Measurements from ENCODE around the gene EEF1AKMT2. TPM values are rescaled to one million over a fixed set of nuclear protein-coding genes. Genes with fewer than 3 reads are reported as not detected.

The EEF1AKMT2 gene
- total RNA-seq, 1 donor from 2014 or later, result 17.0 TPM

DNA sequence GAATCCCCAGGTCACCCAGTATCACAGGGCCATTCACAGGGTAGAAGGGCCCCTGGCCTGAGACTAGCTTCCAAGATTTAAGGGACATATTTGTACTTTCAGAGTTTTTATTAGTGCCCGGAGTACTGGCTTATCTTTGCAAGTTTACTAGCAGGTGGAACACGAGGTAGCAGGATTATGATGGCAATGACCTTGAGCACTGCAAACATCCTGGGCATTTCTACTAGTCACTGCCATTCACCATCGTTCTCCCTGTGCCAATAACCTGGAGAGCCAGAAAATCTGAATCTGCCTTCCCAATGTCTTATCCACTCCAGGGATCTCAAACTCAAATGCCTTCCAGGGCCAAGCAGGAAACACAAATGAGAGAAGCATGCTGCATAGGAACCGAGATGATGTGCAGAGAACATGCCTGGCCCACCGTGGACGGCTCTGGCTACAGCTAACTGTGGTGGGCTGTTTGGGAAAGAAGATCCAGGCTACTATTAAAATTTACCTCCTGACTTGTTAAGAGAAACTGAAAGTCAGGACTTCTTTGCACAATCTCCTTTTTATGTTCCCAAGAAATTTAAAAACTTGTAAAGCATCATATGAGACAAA lies 64.2 kb downstream of the EEF1AKMT2 start:
- no peak for DNase-seq (ENCODE audit: low read depth)
- TF ChIP-seq, protein P1, sequence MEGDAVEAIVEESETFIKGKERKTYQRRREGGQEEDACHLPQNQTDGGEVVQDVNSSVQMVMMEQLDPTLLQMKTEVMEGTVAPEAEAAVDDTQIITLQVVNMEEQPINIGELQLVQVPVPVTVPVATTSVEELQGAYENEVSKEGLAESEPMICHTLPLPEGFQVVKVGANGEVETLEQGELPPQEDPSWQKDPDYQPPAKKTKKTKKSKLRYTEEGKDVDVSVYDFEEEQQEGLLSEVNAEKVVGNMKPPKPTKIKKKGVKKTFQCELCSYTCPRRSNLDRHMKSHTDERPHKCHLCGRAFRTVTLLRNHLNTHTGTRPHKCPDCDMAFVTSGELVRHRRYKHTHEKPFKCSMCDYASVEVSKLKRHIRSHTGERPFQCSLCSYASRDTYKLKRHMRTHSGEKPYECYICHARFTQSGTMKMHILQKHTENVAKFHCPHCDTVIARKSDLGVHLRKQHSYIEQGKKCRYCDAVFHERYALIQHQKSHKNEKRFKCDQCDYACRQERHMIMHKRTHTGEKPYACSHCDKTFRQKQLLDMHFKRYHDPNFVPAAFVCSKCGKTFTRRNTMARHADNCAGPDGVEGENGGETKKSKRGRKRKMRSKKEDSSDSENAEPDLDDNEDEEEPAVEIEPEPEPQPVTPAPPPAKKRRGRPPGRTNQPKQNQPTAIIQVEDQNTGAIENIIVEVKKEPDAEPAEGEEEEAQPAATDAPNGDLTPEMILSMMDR (conservative IDR thresholded peaks at IDR 0.05; ENCODE audit: low read depth, low read length), result no peak
- H3K4me3 ChIP-seq (ENCODE audit: low read depth, low read length), result no peak overlapping the region

DNA sequence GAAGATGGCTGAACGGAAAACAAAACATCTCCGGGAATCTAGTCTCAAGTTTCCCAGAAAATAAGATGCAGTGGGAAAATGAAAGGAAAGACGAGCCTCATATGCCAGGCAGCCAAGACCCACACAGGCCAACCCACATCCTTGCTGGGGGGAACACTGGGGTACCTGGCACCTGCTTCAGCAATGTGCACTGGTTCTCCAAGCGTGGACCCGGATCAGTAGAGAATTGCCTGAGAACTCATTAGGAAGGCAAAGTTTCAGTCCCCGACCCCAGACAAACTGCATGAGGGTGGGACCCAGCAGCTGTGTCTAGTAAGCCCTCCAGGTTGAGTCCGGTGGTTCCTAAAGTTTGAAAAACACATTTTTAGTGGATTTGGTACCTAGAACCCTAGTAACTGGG lies 65.9 kb downstream of the EEF1AKMT2 start:
- TF ChIP-seq, protein P1 (conservative IDR thresholded peaks at IDR 0.05; ENCODE audit: low read depth, low read length), result no peak
- DNase-seq (ENCODE audit: low read depth), result no peak
- H3K4me3 ChIP-seq (ENCODE audit: low read depth, low read length), result no peak overlapping the region

DNA sequence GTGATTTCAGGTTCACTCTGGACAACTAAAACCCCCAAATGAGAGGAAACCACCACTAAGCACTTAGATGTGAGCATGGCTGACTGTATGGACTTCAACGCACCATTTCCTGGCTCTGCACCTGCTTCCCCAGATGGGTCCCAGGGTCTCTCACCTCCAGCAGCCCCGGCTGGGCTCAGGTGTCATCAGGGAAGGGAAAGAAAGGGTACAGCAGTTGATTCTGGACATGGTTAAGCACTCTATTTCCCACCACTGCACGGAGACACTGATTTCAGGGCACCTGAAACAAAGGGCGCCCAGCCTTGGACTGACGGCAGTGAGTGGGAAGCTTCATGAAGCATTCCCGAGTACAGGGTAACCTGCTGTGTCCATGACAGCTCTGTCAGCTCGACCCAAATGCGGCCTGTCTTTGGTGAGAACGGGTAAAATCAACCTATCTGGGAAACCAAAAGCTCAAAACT lies 66.5 kb downstream of the EEF1AKMT2 start:
- DNase-seq (ENCODE audit: low read depth), result no peak
- no peak overlapping the region for H3K4me3 ChIP-seq (ENCODE audit: low read depth, low read length)
- TF ChIP-seq, protein P1 (conservative IDR thresholded peaks at IDR 0.05; ENCODE audit: low read depth, low read length), result no peak

DNA sequence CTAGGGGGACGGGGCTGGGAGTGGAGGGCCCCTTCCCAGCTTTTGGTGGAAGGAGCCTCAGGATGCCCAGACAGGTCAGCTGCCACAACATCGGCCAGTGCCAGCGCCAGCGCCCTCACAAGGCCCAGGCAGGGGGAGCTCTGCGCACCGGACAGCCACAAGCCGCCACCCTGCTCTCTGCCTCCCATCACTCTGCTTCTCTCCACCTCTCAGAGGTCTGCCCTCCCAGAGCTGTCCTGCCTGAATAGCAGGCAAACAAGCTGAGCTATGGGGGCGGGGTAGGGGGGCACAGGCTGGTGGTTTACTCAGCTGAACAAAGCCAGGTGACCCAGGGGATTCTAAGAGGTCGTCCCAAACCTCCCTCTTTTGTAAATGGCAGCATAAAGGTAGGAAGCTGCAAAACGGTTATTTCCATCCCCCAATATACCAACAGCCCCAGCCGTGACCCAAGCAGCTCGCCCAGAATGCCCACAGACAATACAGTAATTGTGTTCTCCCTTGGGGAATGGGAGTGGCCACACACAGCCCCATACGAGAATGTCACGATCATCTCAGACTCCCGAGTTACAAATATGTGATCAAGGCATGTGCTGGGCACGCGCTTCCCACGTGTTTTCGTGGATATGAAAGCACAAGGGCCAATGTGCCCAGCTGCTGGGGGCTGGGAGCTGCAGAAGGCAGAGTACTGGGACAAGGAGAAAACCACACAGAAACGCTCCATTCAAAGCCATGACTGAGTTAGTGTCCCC lies 67.2 kb downstream of the EEF1AKMT2 start:
- no peak for DNase-seq (ENCODE audit: low read depth)
- H3K4me3 ChIP-seq (ENCODE audit: low read depth, low read length), result no peak overlapping the region
- TF ChIP-seq, protein P1 (conservative IDR thresholded peaks at IDR 0.05; ENCODE audit: low read depth, low read length), result no peak

DNA sequence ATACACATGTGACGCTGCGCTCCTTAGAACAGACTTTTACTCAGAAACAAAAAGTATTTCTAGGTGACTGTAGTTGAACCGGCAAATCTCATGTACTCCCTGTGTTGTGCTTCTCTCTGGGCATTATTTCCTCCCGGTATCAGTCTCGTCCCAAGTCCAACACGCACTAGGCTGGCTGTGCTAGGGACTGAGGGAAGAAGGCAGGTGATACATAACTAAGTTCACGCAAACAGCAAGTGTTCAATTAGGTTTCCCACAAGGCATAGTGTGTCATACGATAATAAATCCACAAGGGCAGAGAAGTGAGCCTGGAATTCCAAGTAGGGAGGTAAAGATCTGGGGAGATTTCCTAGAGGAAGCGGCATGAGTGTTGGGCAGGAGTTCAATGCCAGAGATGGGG lies 67.9 kb downstream of the EEF1AKMT2 start:
- H3K4me3 ChIP-seq (ENCODE audit: low read depth, low read length), result no peak overlapping the region
- DNase-seq (ENCODE audit: low read depth), result no peak
- TF ChIP-seq, protein P1 (conservative IDR thresholded peaks at IDR 0.05; ENCODE audit: low read depth, low read length), result no peak

DNA sequence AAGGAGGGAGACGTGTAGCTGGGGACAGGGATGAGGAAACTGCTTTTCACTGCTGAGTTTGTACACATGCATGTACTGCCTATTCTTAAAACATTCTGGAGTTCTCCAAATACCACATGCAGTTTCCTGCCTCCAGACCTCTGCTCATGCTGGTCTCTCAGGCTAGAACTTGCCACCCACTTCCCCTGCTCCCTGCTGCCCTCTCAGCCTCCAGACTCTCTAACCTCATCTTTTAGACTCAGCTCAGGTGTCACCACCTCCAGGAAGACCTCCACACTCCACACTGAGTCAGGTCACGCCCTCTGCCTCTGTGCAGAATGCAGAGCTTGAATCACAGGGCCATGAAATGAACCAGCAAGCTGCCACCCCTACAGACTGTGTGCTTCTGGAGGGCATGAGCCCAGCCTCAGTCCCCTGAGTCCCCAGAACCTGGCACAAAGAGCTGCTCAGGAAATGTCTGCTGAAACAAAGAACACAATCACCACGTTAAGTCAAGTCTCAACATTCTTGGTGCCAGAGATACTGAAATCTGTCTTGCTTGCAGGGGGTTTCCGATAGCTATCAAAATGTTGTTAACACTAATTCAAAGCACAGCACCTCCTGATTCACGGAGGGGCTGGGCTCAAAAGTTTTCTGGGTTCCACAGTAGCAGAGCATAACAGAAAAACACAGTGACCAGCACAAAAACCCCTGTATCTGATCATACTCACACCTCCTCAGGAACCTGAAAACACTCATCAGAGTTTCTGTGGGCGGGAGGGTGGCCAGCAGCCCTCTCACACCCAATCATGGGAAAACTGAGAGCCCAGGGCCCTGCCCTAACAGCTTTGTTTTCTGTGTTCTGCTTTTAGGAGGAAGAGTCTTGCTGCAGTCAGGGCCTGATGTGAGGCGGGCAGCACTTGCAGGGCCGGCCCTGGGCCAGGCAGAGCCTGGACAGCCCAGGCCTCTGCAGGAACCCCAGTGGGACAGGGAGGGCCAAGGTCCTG lies 68.6 kb downstream of the EEF1AKMT2 start:
- no peak overlapping the region for H3K4me3 ChIP-seq (ENCODE audit: low read depth, low read length)
- DNase-seq (ENCODE audit: low read depth), result no peak
- TF ChIP-seq, protein P1 (conservative IDR thresholded peaks at IDR 0.05; ENCODE audit: low read depth, low read length), result no peak

All from epithelial cell of proximal tubule (primary cell).